ENCODE measurements around the gene SPDYE1.
"Not testable (repeated sequence)": the region's sequence is repeated elsewhere in the genome, so short reads cannot be mapped to it uniquely, and the experiment has no call there.

- not testable (repeated sequence) for TF ChIP-seq POLR2A (IDR thresholded peaks at IDR 0.05; ENCODE audit: low read length); GATA1 (IDR thresholded peaks at IDR 0.05; ENCODE audit: low read depth, low read length)
Observed at GRCh38 chr7:43969586-43969985, 28.1 kb upstream of the SPDYE1 start.
